ENCODE data around the gene LAMB1. TPM values are rescaled to one million over a fixed set of nuclear protein-coding genes. Genes with fewer than 3 reads are reported as not detected.

Gene LAMB1
- total and polyA plus RNA-seq, 2 experiments from 2014 or later, result 31.8 to 34.0 TPM

DNA sequence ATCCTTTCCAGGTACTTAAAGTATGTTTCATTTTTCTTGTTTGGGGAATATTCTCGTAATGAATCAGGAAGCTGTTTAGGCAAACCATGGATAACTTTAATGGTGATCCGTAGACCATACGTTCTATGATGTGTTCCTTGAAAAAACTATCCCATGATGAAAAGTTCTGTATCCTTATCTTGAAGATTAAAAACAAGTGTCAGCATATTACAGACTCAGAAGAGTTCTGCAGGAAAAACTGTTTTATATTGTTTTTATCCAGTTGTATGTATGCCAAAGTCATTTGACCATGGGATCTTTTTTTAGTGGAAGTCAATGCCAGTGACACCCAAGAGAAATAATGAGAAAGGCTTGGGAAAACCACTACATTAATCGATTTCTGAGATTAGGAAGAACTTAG is 59.9 kb downstream of the LAMB1 start:
- Histone ChIP-seq H3K27ac (no peak overlapping the region), H3K4me3 (no peak overlapping the region), H3K36me3 (no peaks in the 10 kb centered on the region), H3K9me3 (ENCODE audit: low read depth) (no peaks in the 10 kb centered on the region), H3K27me3 (no peaks in the 10 kb centered on the region), H3K4me1 (ENCODE audit: low read depth) (peaks cover 5% of the 10 kb centered on the region)
- TF ChIP-seq CTCF (IDR thresholded peaks at IDR 0.05; ENCODE audit: low read depth, low read length), result no peak
- DNase-seq (ENCODE audit: low read depth in 1 of 2, low spot score in 1 of 2), result no peak

DNA sequence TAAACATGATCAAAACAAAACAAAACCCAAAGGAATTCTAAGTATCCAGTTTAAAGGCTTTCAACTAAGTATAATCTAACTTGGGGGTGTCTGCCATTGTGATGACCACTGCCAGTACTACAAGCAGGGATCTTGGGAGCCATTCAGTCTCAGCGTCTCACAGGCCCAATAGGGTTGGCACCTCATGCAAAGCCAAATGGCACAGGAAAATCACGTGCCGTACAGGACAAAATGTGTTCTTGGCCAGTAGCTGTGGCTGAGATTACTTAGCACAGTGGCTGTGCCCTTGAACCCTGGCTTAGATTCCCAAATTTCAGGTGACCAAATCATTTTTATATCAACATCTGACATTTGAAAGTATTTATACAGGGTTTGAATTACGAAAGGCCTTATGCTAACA is 62.0 kb downstream of the LAMB1 start:
- no peak for DNase-seq (ENCODE audit: low read depth in 1 of 2, low spot score in 1 of 2)
- no peak for TF ChIP-seq CTCF (IDR thresholded peaks at IDR 0.05; ENCODE audit: low read depth, low read length)
- peaks cover 2% of the 10 kb centered on the region for H3K4me1 ChIP-seq (ENCODE audit: low read depth)
- no peaks in the 10 kb centered on the region for H3K36me3 ChIP-seq
- H3K9me3 ChIP-seq (ENCODE audit: low read depth), result no peaks in the 10 kb centered on the region
- H3K27ac ChIP-seq, result no peak overlapping the region
- no peaks in the 10 kb centered on the region for H3K27me3 ChIP-seq
- no peak overlapping the region for H3K4me3 ChIP-seq

- Histone ChIP-seq H3K27ac (no peak overlapping the region), H3K36me3 (no peaks in the 10 kb centered on the region)
Measured at GRCh38 chr7:107939573-107940489, 63.1 kb downstream of the LAMB1 start.

DNA sequence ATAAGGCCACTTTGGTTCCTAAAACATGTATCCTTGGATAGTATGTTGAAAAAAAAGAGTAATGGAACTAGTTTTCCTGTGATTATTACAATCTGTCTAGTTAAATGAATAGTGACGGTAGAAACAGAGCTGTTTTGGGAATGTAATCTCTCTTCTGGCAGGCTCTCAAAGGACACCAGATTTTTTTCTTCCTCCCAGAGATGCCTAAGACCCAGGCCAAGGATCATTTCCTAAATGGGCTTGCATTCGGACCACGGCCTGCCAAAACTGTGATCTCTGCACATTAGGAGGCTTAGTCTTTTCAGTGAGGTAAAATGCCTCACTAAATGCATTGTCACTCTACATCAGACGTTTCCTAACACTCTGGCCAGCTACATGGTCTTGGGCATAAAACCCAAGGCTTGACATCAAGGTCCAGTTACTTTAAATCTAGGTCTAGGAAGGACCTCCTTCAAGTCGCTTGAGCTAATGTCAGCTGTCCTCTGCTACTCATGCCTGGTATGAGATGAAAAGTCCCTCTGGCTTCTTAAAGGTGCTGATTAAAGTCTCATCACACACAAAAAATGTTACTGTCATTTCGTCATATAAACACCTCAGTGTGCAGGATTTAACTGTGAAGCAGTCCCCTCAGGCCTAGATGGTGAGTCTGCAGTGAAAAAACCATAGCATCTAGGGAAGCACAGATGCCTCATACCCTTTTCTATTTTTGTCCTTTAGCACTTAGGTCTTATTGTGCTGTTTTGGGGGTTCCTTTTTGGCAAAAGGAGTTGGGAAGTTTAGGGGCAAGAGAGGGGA is 64.3 kb downstream of the LAMB1 start:
- Histone ChIP-seq H3K4me3 (no peak overlapping the region), H3K27ac (no peak overlapping the region), H3K9me3 (ENCODE audit: low read depth) (no peaks in the 10 kb centered on the region), H3K4me1 (ENCODE audit: low read depth) (peaks cover 1% of the 10 kb centered on the region), H3K27me3 (no peaks in the 10 kb centered on the region), H3K36me3 (no peaks in the 10 kb centered on the region)
- peak in 1 of 2 donors; percentile 75 for DNase-seq (ENCODE audit: low read depth in 1 of 2, low spot score in 1 of 2)
- no peak for TF ChIP-seq CTCF (IDR thresholded peaks at IDR 0.05; ENCODE audit: low read depth, low read length)

More at GRCh38 chr7:107939573-107940489, 63.1 kb downstream of the LAMB1 start:
- TF ChIP-seq CTCF (IDR thresholded peaks at IDR 0.05; ENCODE audit: low read depth, low read length), result no peak
- Histone ChIP-seq H3K4me1 (ENCODE audit: low read depth) (no peaks in the 10 kb centered on the region), H3K4me3 (no peak overlapping the region), H3K9me3 (ENCODE audit: low read depth) (no peaks in the 10 kb centered on the region), H3K27me3 (no peaks in the 10 kb centered on the region)
- peak in 1 of 2 donors; percentile 85 for DNase-seq (ENCODE audit: low read depth in 1 of 2, low spot score in 1 of 2)

- no peak for DNase-seq (ENCODE audit: low read depth in 1 of 2, low spot score in 1 of 2)
- TF ChIP-seq CTCF (IDR thresholded peaks at IDR 0.05; ENCODE audit: low read depth, low read length), result no peak
- H3K4me1 ChIP-seq (ENCODE audit: low read depth), result peaks cover 13% of the 10 kb centered on the region
- H3K27ac ChIP-seq, result no peak overlapping the region
- H3K36me3 ChIP-seq, result no peaks in the 10 kb centered on the region
- H3K27me3 ChIP-seq, result no peaks in the 10 kb centered on the region
- H3K9me3 ChIP-seq (ENCODE audit: low read depth), result no peaks in the 10 kb centered on the region
- no peak overlapping the region for H3K4me3 ChIP-seq
Measured at GRCh38 chr7:107937531-107937930, 65.4 kb downstream of the LAMB1 start.

Data from cardiac muscle cell (in vitro differentiated cells and primary cell).